Right lobe of liver (tissue), 4 donors: Measurements from ENCODE around the gene CSTF2T.
"Not testable (repeated sequence)": the region's sequence is repeated elsewhere in the genome, so short reads cannot be mapped to it uniquely, and the experiment has no call there.

Experiments used
- POLR2A ChIP-seq: fragments of 450-650 bp; IDR thresholded peaks from one replicate; pipeline ENCODE4 v1.6.1; 2017; ENCODE audit warnings: antibody characterized with exemption, mild to moderate bottlenecking
- TF ChIP-seq, protein P1 (sequence below), 4 donors: fragments of 200-600 bp in 3 of 4; fragments of 450-650 bp in 1 of 4; IDR thresholded peaks; one replicate each; pipeline versions ENCODE4 v1.5.1 to v1.8.0; 2016 to 2022; ENCODE audit warnings: antibody characterized with exemption in 4 of 4, mild to moderate bottlenecking in 2 of 4
- donor health status: DM: no; HTN: no; CAD: no.
- donor health status: DM: no; HTN: no; CAD: no.
- donor health status: DM: no; HTN: yes; CAD: no.

DNA sequence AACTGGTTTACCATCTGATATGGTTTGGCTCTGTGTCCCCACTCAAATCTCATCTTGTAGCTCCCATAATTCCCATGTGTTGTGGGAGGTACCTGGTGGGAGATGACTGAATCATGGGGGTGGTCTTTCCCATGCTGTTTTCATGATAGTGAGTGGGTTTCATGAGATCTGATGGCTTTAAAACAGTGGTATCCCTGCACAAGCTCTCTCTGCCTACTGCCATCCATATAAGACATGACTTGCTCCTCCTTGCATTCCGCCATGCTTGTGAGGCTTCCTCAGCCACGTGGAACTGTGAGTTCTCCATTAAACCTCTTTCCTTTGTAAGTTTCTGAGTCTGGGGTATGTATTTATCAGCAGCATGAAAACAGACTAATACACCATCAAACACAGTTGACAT lies 10.6 kb downstream of the CSTF2T start:
- TF ChIP-seq, protein P1, sequence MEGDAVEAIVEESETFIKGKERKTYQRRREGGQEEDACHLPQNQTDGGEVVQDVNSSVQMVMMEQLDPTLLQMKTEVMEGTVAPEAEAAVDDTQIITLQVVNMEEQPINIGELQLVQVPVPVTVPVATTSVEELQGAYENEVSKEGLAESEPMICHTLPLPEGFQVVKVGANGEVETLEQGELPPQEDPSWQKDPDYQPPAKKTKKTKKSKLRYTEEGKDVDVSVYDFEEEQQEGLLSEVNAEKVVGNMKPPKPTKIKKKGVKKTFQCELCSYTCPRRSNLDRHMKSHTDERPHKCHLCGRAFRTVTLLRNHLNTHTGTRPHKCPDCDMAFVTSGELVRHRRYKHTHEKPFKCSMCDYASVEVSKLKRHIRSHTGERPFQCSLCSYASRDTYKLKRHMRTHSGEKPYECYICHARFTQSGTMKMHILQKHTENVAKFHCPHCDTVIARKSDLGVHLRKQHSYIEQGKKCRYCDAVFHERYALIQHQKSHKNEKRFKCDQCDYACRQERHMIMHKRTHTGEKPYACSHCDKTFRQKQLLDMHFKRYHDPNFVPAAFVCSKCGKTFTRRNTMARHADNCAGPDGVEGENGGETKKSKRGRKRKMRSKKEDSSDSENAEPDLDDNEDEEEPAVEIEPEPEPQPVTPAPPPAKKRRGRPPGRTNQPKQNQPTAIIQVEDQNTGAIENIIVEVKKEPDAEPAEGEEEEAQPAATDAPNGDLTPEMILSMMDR (IDR thresholded peaks at IDR 0.05) = not testable (repeated sequence)
- TF ChIP-seq POLR2A = not testable (repeated sequence)
